ENCODE data around the gene SNAI3.

Gene SNAI3

DNA sequence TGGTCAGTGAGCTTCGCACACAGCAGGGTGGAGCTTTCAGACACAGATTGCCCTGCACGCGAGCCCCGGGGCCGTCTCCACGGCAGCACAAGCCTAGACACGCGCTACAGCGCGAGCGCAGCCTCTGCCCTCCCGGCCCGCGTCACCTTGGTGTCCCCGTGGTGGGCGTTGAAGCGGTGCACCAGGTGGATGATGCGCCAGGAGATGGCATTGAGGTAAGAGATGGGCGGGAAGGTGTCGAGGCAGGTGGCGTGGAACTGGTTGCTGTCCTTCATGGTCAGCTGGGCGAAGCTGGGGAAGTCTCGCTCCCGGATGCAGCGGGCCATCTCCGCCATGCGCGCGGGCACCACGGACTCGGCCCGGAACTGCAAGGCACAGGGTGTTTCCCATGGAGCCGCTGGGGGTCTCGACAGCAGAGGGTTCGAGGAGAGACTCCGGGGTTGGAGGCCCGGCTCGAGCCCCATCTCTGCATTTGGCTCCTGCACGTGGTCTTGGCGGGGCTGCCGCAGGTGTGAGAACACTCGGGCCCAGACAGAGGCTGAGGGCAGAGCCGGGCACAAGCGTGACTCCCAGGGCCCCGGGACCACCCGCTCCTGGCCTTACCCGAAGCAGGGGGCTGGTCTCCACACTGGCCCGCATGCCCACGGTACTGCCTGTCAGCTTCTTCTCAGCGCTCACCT lies 31.1 kb downstream of the SNAI3 start:
- TF ChIP-seq CTCF (IDR thresholded peaks at IDR 0.05), result no peak

DNA sequence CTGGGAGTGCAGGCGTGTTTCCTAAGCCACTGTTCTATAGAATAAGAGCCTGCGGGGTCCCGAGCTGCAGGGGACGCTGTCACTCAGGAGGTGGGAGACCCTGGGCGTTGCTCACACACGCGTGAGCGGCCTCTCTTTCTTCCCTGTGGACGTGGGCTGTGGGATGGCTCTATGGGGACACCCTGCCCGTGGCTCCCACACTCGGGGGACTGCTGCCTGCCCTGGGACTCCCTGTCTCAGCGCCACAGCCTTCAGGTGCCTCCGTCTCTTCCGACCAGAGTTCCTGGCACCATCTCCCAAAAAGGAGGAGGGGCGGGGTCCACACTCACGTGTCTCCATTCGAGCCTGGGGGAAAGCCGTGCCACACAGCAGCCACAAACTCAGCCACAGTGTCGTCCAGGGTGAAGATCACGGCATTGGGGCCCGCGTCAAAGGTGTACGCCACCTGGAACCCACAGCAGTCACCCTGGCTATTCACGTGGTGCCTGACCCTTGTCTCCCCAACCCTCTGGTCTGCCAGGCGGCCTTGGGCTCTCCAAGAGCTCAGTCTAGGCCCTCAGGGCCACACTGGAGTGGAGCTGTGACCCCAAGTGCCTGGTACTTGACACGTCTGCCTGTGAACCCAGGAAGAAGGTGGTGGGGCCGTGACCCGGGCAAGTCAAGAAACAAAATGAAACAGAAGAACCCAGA lies 31.8 kb downstream of the SNAI3 start:
- TF ChIP-seq CTCF (IDR thresholded peaks at IDR 0.05), result no peak

DNA sequence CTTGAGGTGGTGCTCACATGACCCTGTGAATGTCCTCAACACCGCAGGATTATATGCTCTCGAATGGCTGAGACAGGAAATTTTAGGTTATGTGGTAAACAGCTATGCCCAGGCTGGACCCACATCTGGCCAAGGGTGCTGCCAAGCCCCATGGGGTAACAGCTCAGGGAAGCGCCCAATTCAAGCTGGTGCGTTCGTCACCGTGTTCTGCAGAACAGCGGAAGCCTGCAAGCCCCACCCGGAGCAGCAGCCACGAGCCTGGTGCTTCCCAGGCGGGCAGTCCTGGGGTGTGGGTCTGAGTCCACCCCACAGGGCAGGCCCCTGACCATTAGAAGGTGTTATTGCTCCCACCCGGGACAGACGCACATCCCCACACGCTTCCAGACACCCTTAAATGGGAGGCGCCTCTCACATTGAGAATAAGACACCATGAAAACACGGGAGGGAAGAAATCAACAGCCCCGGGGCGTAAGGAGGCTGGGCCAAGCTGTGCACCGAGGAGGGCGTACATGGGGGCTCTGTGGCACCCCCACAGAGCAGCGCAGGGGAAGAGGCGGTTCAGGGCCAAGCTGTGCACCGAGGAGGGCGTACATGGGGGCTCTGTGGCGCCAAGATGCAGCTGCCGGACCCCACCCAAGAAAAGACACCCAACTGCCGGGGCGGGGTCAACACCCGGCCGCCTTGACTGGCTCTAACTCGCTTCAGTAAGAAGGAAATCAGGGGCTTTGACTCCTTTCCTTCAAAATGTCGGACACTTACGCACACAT lies 32.5 kb downstream of the SNAI3 start:
- no peak for TF ChIP-seq CTCF (IDR thresholded peaks at IDR 0.05)

- TF ChIP-seq CTCF (IDR thresholded peaks at IDR 0.05), result no peak
Observed at GRCh38 chr16:88653101-88653500, 33.2 kb downstream of the SNAI3 start.

- no peak for TF ChIP-seq CTCF (IDR thresholded peaks at IDR 0.05)
Observed at GRCh38 chr16:88652762-88653063, 33.6 kb downstream of the SNAI3 start.

DNA sequence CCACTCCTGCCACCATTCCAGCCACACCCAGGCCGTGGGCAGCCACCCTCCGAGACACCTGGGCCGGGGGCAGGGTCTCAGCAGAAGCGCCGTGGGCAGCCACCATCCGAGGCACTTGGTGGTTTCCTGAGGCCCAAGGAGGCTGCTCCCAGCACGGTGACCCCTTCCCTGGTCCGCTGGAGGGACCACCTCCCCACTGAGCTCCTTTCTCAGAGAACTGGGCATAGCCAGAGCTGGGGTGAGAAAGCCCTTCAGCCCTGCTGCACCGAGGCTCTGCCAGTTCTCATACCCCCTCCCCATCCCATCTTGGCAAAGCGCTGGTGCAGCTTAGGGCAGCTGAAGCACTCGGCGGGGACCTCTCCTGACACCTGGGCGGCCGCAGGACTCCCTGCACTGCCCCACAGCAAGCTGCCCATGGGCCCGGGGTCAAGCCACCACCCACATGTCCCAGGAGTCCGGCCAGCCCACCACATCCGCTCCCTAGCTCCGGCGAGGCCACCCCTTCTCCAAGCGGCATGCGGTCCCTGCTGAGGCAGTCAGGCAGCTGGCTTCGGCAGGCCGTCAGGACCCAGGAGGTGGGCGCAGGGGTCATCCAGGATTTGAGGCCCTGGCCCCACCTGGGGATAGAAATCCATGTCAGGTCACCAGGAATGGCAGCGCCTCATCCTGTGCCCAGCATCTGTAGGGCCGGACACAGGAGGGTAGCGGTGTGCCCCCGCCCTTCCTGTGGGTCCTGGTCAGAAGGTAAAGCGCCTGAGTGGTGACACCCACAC lies 34.1 kb downstream of the SNAI3 start:
- TF ChIP-seq CTCF (IDR thresholded peaks at IDR 0.05), result no peak

DNA sequence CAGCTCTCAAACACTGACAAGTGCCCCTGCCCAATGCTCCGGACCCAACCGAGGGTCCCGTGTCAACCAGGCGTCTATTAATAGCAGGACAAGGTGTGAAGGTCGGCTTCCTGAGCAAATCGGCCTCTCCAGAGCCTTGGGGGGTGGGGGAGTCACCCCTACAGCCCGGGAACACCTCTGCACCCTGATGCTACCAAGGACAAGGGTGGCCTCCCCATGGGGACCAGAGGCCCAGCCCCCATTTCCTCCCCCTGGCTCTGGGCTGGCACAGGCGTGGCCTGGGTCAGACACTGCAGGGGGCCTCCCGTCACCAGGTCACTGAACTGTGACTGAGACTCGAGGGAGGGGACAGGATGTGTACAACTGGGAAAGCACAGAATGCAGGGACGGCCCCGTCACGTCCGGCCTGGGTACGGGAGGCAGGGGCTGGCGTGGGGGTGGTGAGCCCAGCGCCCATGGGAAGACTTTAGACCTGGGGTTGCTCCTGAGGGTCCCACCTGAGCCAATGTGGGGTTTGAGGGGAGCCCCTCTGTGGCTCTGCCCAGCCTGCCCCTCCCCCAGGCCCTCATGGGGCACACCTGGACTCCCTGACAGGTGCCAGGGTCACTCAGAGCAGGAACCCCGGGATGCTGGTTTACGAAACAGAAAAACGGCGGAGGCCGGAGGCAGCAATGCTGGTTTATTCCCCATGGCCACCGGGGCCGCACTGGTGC lies 34.9 kb downstream of the SNAI3 start:
- no peak for TF ChIP-seq CTCF (IDR thresholded peaks at IDR 0.05)

Data from LNCAP (cell line).